NCI-H1417 treated with DMSO at 0.1 percent for 48 hours (cell line): Measurements from ENCODE around the gene PRUNE2.
A peak's percentile ranks its signal among the peaks of the same experiment; 100 is the strongest.

ENCODE experiments used
- DNase-seq: peaks from one replicate; lab custom pipeline; 2025; lab: John Stamatoyannopoulos, UW

PRUNE2 gene

GRCh38 chr9:76624391-76625048 is 281.4 kb downstream of the PRUNE2 start:
- no peak for DNase-seq

GRCh38 chr9:76620996-76621395 is 284.9 kb downstream of the PRUNE2 start:
- DNase-seq = no peak

DNA sequence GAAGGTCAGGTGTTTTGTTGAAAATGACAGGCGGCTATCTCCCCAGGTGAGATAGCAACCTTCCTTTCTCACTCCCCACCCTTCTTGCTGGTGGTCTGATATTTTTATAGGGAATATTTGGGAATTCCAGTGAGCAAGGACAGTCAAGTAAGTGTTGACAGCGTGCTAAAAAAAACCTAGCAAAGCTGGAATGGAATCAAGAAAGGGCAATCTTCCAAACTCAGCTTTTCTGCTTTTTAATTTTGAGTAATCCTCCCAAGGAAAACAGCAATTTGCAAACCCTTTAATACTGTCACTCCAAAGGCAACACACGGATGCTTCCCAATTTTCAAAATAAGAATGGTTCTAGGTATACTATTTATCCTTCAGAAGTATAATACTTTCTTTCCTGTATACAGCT is 285.3 kb downstream of the PRUNE2 start:
- DNase-seq = no peak

DNA sequence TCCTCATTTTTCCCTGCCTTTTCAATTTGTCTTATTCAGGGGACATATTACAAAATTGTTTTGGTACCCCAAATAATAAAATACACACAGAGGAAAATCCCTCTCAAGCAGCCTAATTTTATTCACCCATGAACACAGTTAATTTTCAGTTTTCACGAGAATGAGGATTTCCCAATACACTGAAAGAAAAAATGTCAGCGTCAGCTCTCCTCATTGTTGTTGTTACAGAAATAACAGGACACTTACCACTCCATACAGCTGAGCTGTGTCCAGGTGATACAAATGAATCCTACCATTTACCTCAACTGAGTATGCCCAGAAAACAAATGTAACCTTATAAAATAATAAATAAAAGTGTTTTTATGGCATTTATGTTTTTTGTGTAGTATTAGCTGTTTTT is 286.3 kb downstream of the PRUNE2 start:
- no peak for DNase-seq

DNA sequence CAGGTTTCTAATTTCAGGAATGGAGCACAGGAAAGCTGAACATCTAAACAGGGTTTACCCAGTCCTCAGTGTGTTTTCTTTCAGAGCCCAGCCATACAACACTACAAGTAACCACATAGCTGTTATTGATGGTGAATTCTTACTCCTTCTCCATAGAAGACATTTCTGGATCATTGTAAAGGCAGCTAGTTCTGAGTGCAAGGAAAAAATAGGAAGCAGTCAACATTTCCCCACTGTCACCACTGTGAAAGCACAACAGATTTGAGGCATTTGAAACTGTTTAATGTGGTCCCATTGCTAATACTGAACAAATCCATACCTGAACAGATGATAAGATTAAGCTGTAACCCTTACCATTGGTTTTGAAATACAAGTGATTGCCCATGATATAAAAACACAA is 286.7 kb downstream of the PRUNE2 start:
- no peak for DNase-seq

DNA sequence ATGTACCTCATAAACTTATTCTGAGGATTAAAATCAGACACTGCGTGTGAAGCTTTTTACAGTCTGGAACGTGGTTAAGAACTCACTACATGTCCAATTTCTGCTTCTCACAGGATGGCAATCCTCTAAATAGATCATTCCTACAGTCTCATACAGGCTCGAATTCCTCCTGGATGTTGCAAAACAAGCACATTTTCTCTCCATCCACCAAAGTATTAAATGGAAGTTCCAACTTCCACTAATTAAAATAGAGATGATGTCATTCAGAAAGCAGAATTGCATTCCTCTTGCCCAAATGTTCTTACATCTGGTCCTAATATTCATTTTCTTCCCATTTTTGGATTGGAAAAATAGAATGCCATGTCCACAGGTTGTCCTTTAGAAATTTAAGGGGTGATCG is 287.2 kb downstream of the PRUNE2 start:
- DNase-seq = no peak

DNA sequence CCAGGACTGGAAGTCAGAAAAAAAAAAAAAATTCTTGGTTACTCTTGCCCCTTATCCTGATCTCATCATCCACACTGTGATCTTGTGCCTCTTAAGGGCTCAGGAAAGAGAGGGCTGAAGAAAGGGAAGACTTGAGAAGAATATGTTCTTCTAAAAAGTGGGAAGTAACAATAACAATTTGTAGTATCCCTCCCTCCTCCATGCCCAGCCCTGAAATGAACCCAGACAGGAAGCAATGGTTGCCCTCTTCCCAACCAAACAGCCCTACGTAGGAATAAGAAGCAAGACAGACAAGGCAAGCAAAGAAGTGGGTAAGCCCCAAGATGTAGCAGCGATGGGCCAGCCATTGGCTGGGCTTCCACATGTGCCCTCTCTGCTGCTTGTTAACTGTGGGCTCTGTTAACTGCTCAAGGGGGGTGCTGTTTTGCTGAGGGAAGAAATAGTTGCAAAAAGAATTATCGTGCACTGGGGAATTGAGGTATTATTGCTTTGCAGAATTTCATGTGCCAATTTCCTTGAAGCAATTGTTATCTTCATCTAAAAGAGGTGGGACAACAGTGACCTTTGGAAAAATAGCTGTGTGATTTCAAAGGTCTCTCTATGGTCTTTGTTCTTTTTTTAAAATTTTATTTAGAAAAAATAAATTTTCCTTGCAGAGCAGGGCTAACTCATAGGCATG is 288.3 kb downstream of the PRUNE2 start:
- DNase-seq = no peak

GRCh38 chr9:76616780-76617179 is 289.1 kb downstream of the PRUNE2 start:
- DNase-seq = no peak

DNA sequence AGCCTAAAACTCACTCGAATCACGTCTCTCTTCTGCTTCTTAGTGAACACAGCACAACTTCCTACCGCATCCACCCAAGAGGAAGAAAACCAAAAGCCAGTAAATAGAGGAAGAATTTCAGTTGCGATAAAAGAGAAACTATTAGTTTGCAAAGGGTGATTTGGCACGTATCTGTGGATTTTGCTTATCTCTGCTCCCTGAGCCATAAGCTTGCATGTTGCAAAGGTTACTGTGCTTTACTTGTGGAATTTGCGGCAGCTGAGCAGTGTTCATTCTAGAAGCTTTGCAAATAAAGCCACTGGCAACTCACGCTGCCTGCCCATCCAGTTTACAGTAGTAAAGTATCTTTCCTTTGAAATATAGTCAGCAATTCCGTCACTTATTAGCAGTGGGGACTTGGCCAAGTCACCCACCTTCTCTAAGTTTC is 290.7 kb downstream of the PRUNE2 start:
- no peak for DNase-seq

DNA sequence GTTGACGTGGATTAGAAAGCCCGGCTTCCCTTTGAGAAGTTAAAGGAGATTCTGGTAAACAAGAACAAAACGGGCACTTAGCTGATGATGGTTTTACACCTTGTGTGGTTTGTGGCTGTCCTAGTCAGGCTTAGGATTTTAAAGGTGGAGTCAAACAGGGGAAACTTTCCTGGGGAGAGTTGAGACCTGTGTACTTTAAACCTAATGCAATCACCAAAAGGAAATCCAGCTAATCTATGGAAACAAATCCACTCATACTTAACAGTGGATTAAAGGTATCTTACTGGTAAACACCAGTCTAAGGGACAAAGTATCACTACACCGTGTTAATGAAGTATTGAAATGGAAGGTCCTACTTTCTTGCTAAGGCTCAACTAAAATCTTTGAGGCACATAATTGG is 291.9 kb downstream of the PRUNE2 start:
- DNase-seq = no peak

DNA sequence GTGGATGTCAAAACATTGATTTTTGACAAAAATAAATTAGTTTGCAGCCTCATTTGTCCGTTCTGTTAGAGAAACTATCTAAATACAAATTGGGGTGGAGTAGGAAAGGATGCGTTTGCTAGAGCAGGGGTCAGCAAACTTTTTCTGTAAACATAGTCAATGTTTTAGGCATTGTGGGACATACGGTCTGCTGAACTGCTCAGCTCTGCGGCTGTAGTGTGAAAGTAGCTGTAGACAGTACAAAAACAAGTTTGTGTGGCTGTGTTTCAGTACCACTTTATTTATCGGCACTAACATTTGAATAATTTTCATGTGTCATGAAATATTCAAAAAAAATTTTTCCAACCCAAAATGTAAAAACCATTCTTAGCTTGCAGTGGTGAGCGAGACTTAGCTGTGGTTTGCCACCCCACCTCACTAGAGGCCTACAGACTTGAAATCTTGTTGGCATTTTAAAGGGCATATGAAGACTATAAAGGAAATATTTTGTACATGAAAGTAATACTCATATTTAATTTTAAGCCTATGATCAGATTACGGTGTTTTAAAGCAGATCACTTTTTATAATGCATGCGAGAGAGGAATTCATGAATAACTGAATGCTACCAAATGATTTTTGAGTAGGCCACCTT is 292.6 kb downstream of the PRUNE2 start:
- DNase-seq = no peak

GRCh38 chr9:76610011-76610352 is 295.9 kb downstream of the PRUNE2 start:
- no peak for DNase-seq

GRCh38 chr9:76609285-76610010 is 296.5 kb downstream of the PRUNE2 start:
- DNase-seq = no peak

- DNase-seq = no peak
These were observed 297.2 kb downstream of the PRUNE2 start for GRCh38 chr9:76608575-76609273.

- no peak for DNase-seq
These were observed 298.0 kb downstream of the PRUNE2 start for GRCh38 chr9:76607730-76608436.

DNA sequence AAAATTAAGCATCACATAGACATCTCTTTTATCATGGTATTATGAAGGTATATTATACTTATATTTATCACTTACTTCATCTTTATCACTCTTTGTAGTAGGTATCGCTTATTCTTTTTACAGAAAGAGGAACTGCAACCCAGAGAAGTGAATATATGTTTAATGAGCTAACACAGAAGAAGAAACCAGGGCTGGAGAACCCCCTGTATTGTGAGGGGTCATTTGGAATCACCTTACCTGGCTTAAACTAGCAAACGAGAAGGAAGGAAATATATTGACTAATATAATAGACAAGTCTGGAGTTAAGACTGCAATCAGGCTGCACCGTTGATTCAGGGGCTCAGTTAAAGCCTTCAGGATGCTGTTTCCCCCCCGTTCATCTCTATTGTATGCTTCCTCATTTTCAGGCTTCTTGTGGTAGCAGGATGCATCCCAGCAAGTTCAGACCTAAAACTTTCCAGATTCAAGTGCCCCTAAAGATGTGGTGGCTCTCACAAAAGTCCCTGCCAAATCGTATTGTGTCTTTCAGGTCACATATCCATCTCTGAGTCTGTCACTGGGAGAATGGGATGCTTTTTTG is 300.5 kb downstream of the PRUNE2 start:
- no peak for DNase-seq

- DNase-seq = no peak
These were observed 301.9 kb downstream of the PRUNE2 start for GRCh38 chr9:76603931-76604570.

GRCh38 chr9:76603448-76603895 is 302.4 kb downstream of the PRUNE2 start:
- no peak for DNase-seq

GRCh38 chr9:76602199-76602598 is 303.7 kb downstream of the PRUNE2 start:
- no peak for DNase-seq

GRCh38 chr9:76600007-76600615 is 305.8 kb downstream of the PRUNE2 start:
- DNase-seq = peak; percentile 29
